ENCODE measurements around the gene ULBP1.

- TF ChIP-seq CTCF (IDR thresholded peaks at IDR 0.05) (no peak), POLR2A (IDR thresholded peaks at IDR 0.05) (no peak)
Measured at GRCh38 chr6:149924933-149925252, 38.9 kb upstream of the ULBP1 start.
